Measurements from ENCODE around the gene MCAT. TPM values are rescaled to one million over a fixed set of nuclear protein-coding genes. Genes with fewer than 3 reads are reported as not detected.

The MCAT gene
- total RNA-seq, 4 donors from 2014 or later, result 15.8 to 21.7 (median 19.2) TPM

GRCh38 chr22:43129426-43130425, 13.5 kb downstream of the MCAT start:
- ATAC-seq, result no peak
- no peak overlapping the region for H3K27ac ChIP-seq
- no peak overlapping the region for H3K4me3 ChIP-seq
- TF ChIP-seq EP300 (IDR thresholded peaks at IDR 0.05) (no peak), POLR2A (IDR thresholded peaks at IDR 0.05) (no peak), CTCF (IDR thresholded peaks at IDR 0.05) (no peak), POLR2AphosphoS5 (IDR thresholded peaks at IDR 0.05) (no peak)
- H3K4me1 ChIP-seq, result peaks cover 0 to 14% (median 0%) of the 10 kb centered on the region in 3 donors
- H3K27me3 ChIP-seq, result peaks cover 8% of the 10 kb centered on the region
- H3K9me3 ChIP-seq, result no peaks in the 10 kb centered on the region
- H3K36me3 ChIP-seq, result peaks cover 0 to 43% of the 10 kb centered on the region in 2 donors
- 59 to 74% methylated on average over 4 to 7 of the region's 16 CpGs for WGBS, 2 donors (ENCODE audit: low coverage in 1 of 2)

GRCh38 chr22:43128928-43129424, 14.2 kb downstream of the MCAT start:
- H3K36me3 ChIP-seq, result peaks cover 0 to 36% of the 10 kb centered on the region in 2 donors
- TF ChIP-seq EP300 (IDR thresholded peaks at IDR 0.05), result no peak
- TF ChIP-seq CTCF (IDR thresholded peaks at IDR 0.05), result no peak
- TF ChIP-seq POLR2AphosphoS5 (IDR thresholded peaks at IDR 0.05), result no peak
- TF ChIP-seq POLR2A (IDR thresholded peaks at IDR 0.05), result no peak
- WGBS, 2 donors (ENCODE audit: low coverage in 1 of 2), result 66 to 80% methylated on average over 2 to 13 of the region's 20 CpGs
- H3K4me3 ChIP-seq, result no peak overlapping the region
- no peak for ATAC-seq
- peaks cover 8% of the 10 kb centered on the region for H3K27me3 ChIP-seq
- H3K4me1 ChIP-seq, result peaks cover 0 to 14% (median 0%) of the 10 kb centered on the region in 3 donors
- H3K9me3 ChIP-seq, result no peaks in the 10 kb centered on the region
- H3K27ac ChIP-seq, result no peak overlapping the region

- H3K27ac ChIP-seq, result no peak overlapping the region
- WGBS, 2 donors (ENCODE audit: low coverage in 1 of 2), result 47% methylated on average over 3 of the region's 13 CpGs; no CpG with 5 or more reads in 1 of the 2 donors
- H3K27me3 ChIP-seq, result peaks cover 8% of the 10 kb centered on the region
- H3K4me3 ChIP-seq, result no peak overlapping the region
- ATAC-seq, result no peak
- peaks cover 0 to 14% (median 0%) of the 10 kb centered on the region in 3 donors for H3K4me1 ChIP-seq
- TF ChIP-seq CTCF (IDR thresholded peaks at IDR 0.05) (peak in 1 of 4 experiments; percentile 5), POLR2AphosphoS5 (IDR thresholded peaks at IDR 0.05) (no peak), POLR2A (IDR thresholded peaks at IDR 0.05) (no peak), EP300 (IDR thresholded peaks at IDR 0.05) (no peak)
- H3K9me3 ChIP-seq, result no peaks in the 10 kb centered on the region
- peaks cover 0 to 27% of the 10 kb centered on the region in 2 donors for H3K36me3 ChIP-seq
Measured at GRCh38 chr22:43128116-43128515, 15.1 kb downstream of the MCAT start.

GRCh38 chr22:43127166-43127908, 15.9 kb downstream of the MCAT start:
- Histone ChIP-seq H3K36me3 (peaks cover 0 to 19% of the 10 kb centered on the region in 2 donors), H3K4me3 (no peak overlapping the region), H3K27me3 (peaks cover 8% of the 10 kb centered on the region), H3K9me3 (no peaks in the 10 kb centered on the region), H3K4me1 (peaks cover 0 to 13% (median 0%) of the 10 kb centered on the region in 3 donors), H3K27ac (no peak overlapping the region)
- WGBS, 2 donors (ENCODE audit: low coverage in 1 of 2), result 94% methylated on average over 3 of the region's 17 CpGs; no CpG with 5 or more reads in 1 of the 2 donors
- TF ChIP-seq CTCF (IDR thresholded peaks at IDR 0.05) (no peak), POLR2AphosphoS5 (IDR thresholded peaks at IDR 0.05) (no peak), POLR2A (IDR thresholded peaks at IDR 0.05) (no peak), EP300 (IDR thresholded peaks at IDR 0.05) (no peak)
- no peak for ATAC-seq

All from gastroesophageal sphincter (tissue), 4 donors.